B cell (primary cell): ENCODE measurements around the gene CMC4. TPM values are rescaled to one million over a fixed set of nuclear protein-coding genes. Genes with fewer than 3 reads are reported as not detected.
A peak's percentile ranks its signal among the peaks of the same experiment; 100 is the strongest.

ENCODE experiments used
- ATAC-seq: fragments of 200-7000 bp; cut with Tn5 transposase; one replicate; pipeline ENCODE4 v1.10.0; 2021; ENCODE audit warnings: low read depth, mild to moderate bottlenecking, moderate number of reproducible peaks, moderate library complexity
- CTCF ChIA-PET: fragments of 350-600 bp; sonication (Branson Sonifier 250); formaldehyde crosslinking; loops from one replicate; lab custom pipeline; 2021; ENCODE audit warnings: antibody characterized with exemption, inconsistent platforms; lab: Charles Lee
- POLR2A ChIA-PET: fragments of 350-600 bp; sonication (Branson Sonifier 250); formaldehyde crosslinking; loops from one replicate; lab custom pipeline; 2021; ENCODE audit warnings: antibody characterized with exemption; lab: Charles Lee
- DNase-seq: peaks from one replicate; pipeline ENCODE4 v3.0.0; 2013
- H2AFZ ChIP-seq: 2 replicates; pipeline ENCODE4 v1.6.1; 2012; ENCODE audit warnings: mild to moderate bottlenecking, low read depth, low read length; ENCODE audit not compliant: insufficient read depth, poor library complexity, severe bottlenecking
- H3K27ac ChIP-seq, 2 donors: 1 replicate in 1 of 2; 2 replicates in 1 of 2; pipeline ENCODE4 v1.5.1; 2012 to 2013; ENCODE audit warnings: low read length in 2 of 2, mild to moderate bottlenecking in 2 of 2, moderate library complexity in 1 of 2
- H3K27me3 ChIP-seq, 4 experiments: fragments of 200-600 bp in 1 of 4; sonication (generic) in 1 of 4; replicated peaks in 1 of 4; 1 replicate in 2 of 4; 2 replicates in 2 of 4; pipeline versions ENCODE4 v1.6.1 to v1.7.0; 2013 to 2016; ENCODE audit warnings: low read length in 3 of 4, mild to moderate bottlenecking in 2 of 4, mixed read lengths in 1 of 4, moderate library complexity in 1 of 4; ENCODE audit not compliant: insufficient read depth in 4 of 4, control insufficient read depth in 3 of 4; ENCODE audit errors: control extremely low read depth in 1 of 4
- H3K36me3 ChIP-seq, 2 experiments: replicated peaks in 1 of 2; 1 replicate in 1 of 2; 2 replicates in 1 of 2; pipeline versions ENCODE4 v1.6.1 to v1.7.1; 2013; ENCODE audit warnings: low read length in 1 of 2; ENCODE audit not compliant: insufficient read depth in 2 of 2, control insufficient read depth in 1 of 2; ENCODE audit errors: control extremely low read depth in 1 of 2, extremely low read depth in 1 of 2
- H3K4me1 ChIP-seq, 2 donors: fragments of 200-600 bp in 1 of 2; sonication (generic) in 1 of 2; 1 replicate in 1 of 2; 2 replicates in 1 of 2; pipeline versions ENCODE4 v1.5.1 to v1.6.1; 2013 to 2017; ENCODE audit warnings: low read length in 2 of 2; ENCODE audit not compliant: control insufficient read depth in 2 of 2, insufficient read depth in 2 of 2
- H3K4me2 ChIP-seq: replicated peaks from 2 replicates; pipeline ENCODE3; 2012; ENCODE audit warnings: mild to moderate bottlenecking, low read depth, low read length; ENCODE audit not compliant: poor library complexity, severe bottlenecking
- H3K4me3 ChIP-seq, 5 experiments: fragments of 200-600 bp in 1 of 5; sonication (generic) in 1 of 5; 1 replicate in 3 of 5; 2 replicates in 2 of 5; pipeline versions ENCODE4 v1.5.1 to v1.7.0; 2011 to 2016; ENCODE audit warnings: low read length in 4 of 5, mild to moderate bottlenecking in 4 of 5, low read depth in 2 of 5, control low read depth in 1 of 5, moderate library complexity in 1 of 5; ENCODE audit not compliant: insufficient read depth in 1 of 5; ENCODE audit errors: control extremely low read depth in 1 of 5, extremely low read depth in 1 of 5
- H3K79me2 ChIP-seq: fragments of 200-600 bp; sonication (generic); one replicate; pipeline ENCODE4 v1.6.0; 2016; ENCODE audit warnings: low read length; ENCODE audit not compliant: control insufficient read depth, insufficient read depth
- H3K9ac ChIP-seq: fragments of 200-600 bp; sonication (generic); 2 replicates; pipeline ENCODE4 v1.6.1; 2017; ENCODE audit warnings: mild to moderate bottlenecking, low read length, moderate library complexity
- H3K9me3 ChIP-seq, 3 donors: one replicate each; pipeline versions ENCODE4 v1.6.1 to v1.7.1; 2013; ENCODE audit warnings: low read length in 2 of 3; ENCODE audit not compliant: control insufficient read depth in 2 of 3, insufficient read depth in 1 of 3; ENCODE audit errors: control extremely low read depth in 1 of 3
- H4K20me1 ChIP-seq: 2 replicates; pipeline ENCODE4 v1.6.0; 2012; ENCODE audit warnings: mild to moderate bottlenecking, low read length; ENCODE audit not compliant: insufficient read depth, control insufficient read depth, poor library complexity, severe bottlenecking
- H3K27ac Mint-ChIP-seq: one replicate; pipeline ENCODE4 v1.8.0; 2021; ENCODE audit warnings: mixed read lengths
- H3K27me3 Mint-ChIP-seq: one replicate; pipeline ENCODE4 v1.8.0; 2021; ENCODE audit warnings: mixed read lengths
- H3K4me1 Mint-ChIP-seq: one replicate; pipeline ENCODE4 v1.8.0; 2021; ENCODE audit warnings: mixed read lengths
- H3K4me3 Mint-ChIP-seq: one replicate; pipeline ENCODE4 v1.8.0; 2021; ENCODE audit warnings: mixed read lengths
- H3K9me3 Mint-ChIP-seq: one replicate; pipeline ENCODE4 v1.8.0; 2022; ENCODE audit warnings: mixed read lengths; ENCODE audit not compliant: insufficient read depth
- CTCF ChIP-seq: fragments of 200-600 bp; IDR thresholded peaks from one replicate; pipeline ENCODE4 v1.8.0; 2022; ENCODE audit warnings: antibody characterized with exemption, mild to moderate bottlenecking
- EZH2 ChIP-seq: IDR thresholded peaks from 2 replicates; pipeline ENCODE4 v1.6.1; 2012; ENCODE audit warnings: borderline replicate concordance, low read depth, mild to moderate bottlenecking, moderate library complexity, low read length; ENCODE audit not compliant: insufficient read depth, poor library complexity, severe bottlenecking
- WGBS: methylation state at CpG from one replicate; pipeline ENCODE4 v1.1.5; 2013; ENCODE audit warnings: missing lambda C conversion rate; ENCODE audit not compliant: insufficient coverage; 5-methylcytosine and 5-hydroxymethylcytosine counted together
- intact Hi-C: fragments of 100-400 bp; cut with micrococcal nuclease; formaldehyde crosslinking; loops from one replicate; pipeline ENCODE4 v1.10.0; 2022
- polyA plus RNA-seq: library from polyadenylated mRNA; depleted of rRNA; stranded (reverse); fragments of >200 nt; gene quantifications from 2 replicates; pipeline ENCODE4 v1.2.3, GENCODE V29; 2012
- total RNA-seq, 2 donors: library from RNA; stranded (reverse); fragments of 120-200 nt in 1 of 2; gene quantifications; 1 replicate in 1 of 2; 2 replicates in 1 of 2; pipeline versions ENCODE4 v1.2.3 to v1.2.4, GENCODE V29; 2013 to 2022

The CMC4 gene
- total and polyA plus RNA-seq, 2 donors (not counting 1 experiment from before 2014, with no cell fraction given), result 6.0 to 10.1 TPM

GRCh38 chrX:155105919-155106318, 35.0 kb upstream of the CMC4 start:
- Histone ChIP-seq H3K9ac (no peak overlapping the region), H3K36me3 (peaks cover 4 to 10% of the 10 kb centered on the region in 2 experiments), H3K79me2 (no peaks in the 10 kb centered on the region), H4K20me1 (no peaks in the 10 kb centered on the region), H3K27ac (no peak overlapping the region), H3K4me3 (no peak overlapping the region), H3K9me3 (no peaks in the 10 kb centered on the region), H3K4me2 (no peak overlapping the region), H3K27me3 (no peaks in the 10 kb centered on the region), H3K4me1 (no peaks in the 10 kb centered on the region), H2AFZ (no peak overlapping the region)
- WGBS, result no CpG with 5 or more reads among the region's 2 CpGs
- ChIA-PET CTCF (no interaction called here), POLR2A (no interaction called here)
- no peaks in the 10 kb centered on the region for H3K4me1 Mint-ChIP-seq
- no peaks in the 10 kb centered on the region for H3K9me3 Mint-ChIP-seq
- TF ChIP-seq CTCF (no peak), EZH2 (no peak)
- intact Hi-C loops, result no loop called here
- no peak overlapping the region for H3K4me3 Mint-ChIP-seq
- no peaks in the 10 kb centered on the region for H3K27me3 Mint-ChIP-seq
- no peak overlapping the region for H3K27ac Mint-ChIP-seq
- DNase-seq (no peak), ATAC-seq (no peak)

GRCh38 chrX:155094468-155095061, 23.6 kb upstream of the CMC4 start:
- Histone ChIP-seq H3K4me3 (no peak overlapping the region), H3K79me2 (no peaks in the 10 kb centered on the region), H2AFZ (no peak overlapping the region), H3K4me2 (no peak overlapping the region), H3K9me3 (no peaks in the 10 kb centered on the region), H4K20me1 (no peaks in the 10 kb centered on the region), H3K27ac (no peak overlapping the region), H3K36me3 (peaks cover 2 to 10% of the 10 kb centered on the region in 2 experiments), H3K4me1 (no peaks in the 10 kb centered on the region), H3K27me3 (no peaks in the 10 kb centered on the region), H3K9ac (no peak overlapping the region)
- peak; percentile 47 for ATAC-seq
- Mint-ChIP-seq H3K4me1 (no peaks in the 10 kb centered on the region), H3K27me3 (no peaks in the 10 kb centered on the region), H3K4me3 (no peak overlapping the region), H3K27ac (no peak overlapping the region), H3K9me3 (no peaks in the 10 kb centered on the region)
- CTCF ChIA-PET, result interaction anchor here (0.7 to 2.3 kb wide), 8 partner anchors 8 to 177 kb away, joined by 3 to 8 read pairs (median 3); partner anchors contain the start of gene VBP1
- DNase-seq, result peak; percentile 53
- POLR2A ChIA-PET, result no interaction called here
- no CpG with 5 or more reads among the region's 4 CpGs for WGBS
- TF ChIP-seq EZH2 (no peak), CTCF (peak; percentile 69)
- intact Hi-C loops, result no loop called here
